ENCODE results near the gene PRDX2. TPM values are rescaled to one million over a fixed set of nuclear protein-coding genes. Genes with fewer than 3 reads are reported as not detected.
A peak's percentile ranks its signal among the peaks of the same experiment; 100 is the strongest.

PRDX2 gene
- polyA plus RNA-seq, 1 experiment = 187 TPM

- TF ChIP-seq CTCF (IDR thresholded peaks at IDR 0.05; ENCODE audit: low read depth, low read length) = no peak
- DNase-seq (ENCODE audit: low read depth, low spot score) = no peak
- Histone ChIP-seq H3K9me3 (ENCODE audit: control insufficient read depth, insufficient read depth, low read length) (peaks cover 13% of the 10 kb centered on the region), H3K27ac (ENCODE audit: low read depth, low read length) (no peak within 1 kb of the TSS), H3K27me3 (ENCODE audit: control insufficient read depth, insufficient read depth, low read length) (peaks cover 12% of the 10 kb centered on the region), H3K4me3 (ENCODE audit: low read depth, low read length) (no peak within 1 kb of the TSS)
- ChIA-PET CTCF (interaction anchor here (2.2 kb wide), 1 partner anchor 14 kb away, joined by 9 read pairs; no protein-coding TSS in a partner anchor), POLR2A (no interaction called here)
These were observed 50.0 kb downstream of the PRDX2 start, which contains the start of gene BEST2 for GRCh38 chr19:12751635-12752034. BEST2 (plus strand) TSS chr19:12751791; CDS start chr19:12752593, 802 bp downstream.

GRCh38 chr19:12750851-12751250 is 50.7 kb downstream of the PRDX2 start:
- CTCF ChIA-PET = interaction anchor here (2.2 kb wide), 1 partner anchor 9 kb away, joined by 11 read pairs; no protein-coding TSS in a partner anchor

GRCh38 chr19:12749938-12750521 is 51.6 kb downstream of the PRDX2 start:
- no peak overlapping the region for H3K4me3 ChIP-seq (ENCODE audit: low read depth, low read length)
- H3K27ac ChIP-seq (ENCODE audit: low read depth, low read length) = peak overlapping the region; percentile 11
- no peak for DNase-seq (ENCODE audit: low read depth, low spot score)
- peaks cover 12% of the 10 kb centered on the region for H3K27me3 ChIP-seq (ENCODE audit: control insufficient read depth, insufficient read depth, low read length)
- POLR2A ChIA-PET = no interaction called here
- TF ChIP-seq CTCF (IDR thresholded peaks at IDR 0.05; ENCODE audit: low read depth, low read length) = no peak
- H3K9me3 ChIP-seq (ENCODE audit: control insufficient read depth, insufficient read depth, low read length) = peaks cover 13% of the 10 kb centered on the region
- CTCF ChIA-PET = interaction anchor here (0.6 to 2.2 kb wide), 2 partner anchors 10 to 97 kb away, joined by 3 to 11 read pairs; no protein-coding TSS in a partner anchor

More at GRCh38 chr19:12750851-12751250, 50.7 kb downstream of the PRDX2 start:
- no peak overlapping the region for H3K27ac ChIP-seq (ENCODE audit: low read depth, low read length)
- POLR2A ChIA-PET = no interaction called here
- no peak for DNase-seq (ENCODE audit: low read depth, low spot score)
- H3K9me3 ChIP-seq (ENCODE audit: control insufficient read depth, insufficient read depth, low read length) = peaks cover 13% of the 10 kb centered on the region
- peaks cover 12% of the 10 kb centered on the region for H3K27me3 ChIP-seq (ENCODE audit: control insufficient read depth, insufficient read depth, low read length)
- no peak overlapping the region for H3K4me3 ChIP-seq (ENCODE audit: low read depth, low read length)
- TF ChIP-seq CTCF (IDR thresholded peaks at IDR 0.05; ENCODE audit: low read depth, low read length) = no peak

GRCh38 chr19:12748489-12748888 is 53.1 kb downstream of the PRDX2 start:
- Histone ChIP-seq H3K4me3 (ENCODE audit: low read depth, low read length) (no peak overlapping the region), H3K9me3 (ENCODE audit: control insufficient read depth, insufficient read depth, low read length) (peaks cover 13% of the 10 kb centered on the region), H3K27ac (ENCODE audit: low read depth, low read length) (no peak overlapping the region), H3K27me3 (ENCODE audit: control insufficient read depth, insufficient read depth, low read length) (peaks cover 12% of the 10 kb centered on the region)
- no peak for DNase-seq (ENCODE audit: low read depth, low spot score)
- ChIA-PET POLR2A (no interaction called here), CTCF (interaction anchor here (1.7 to 2.6 kb wide), 2 partner anchors 12 to 17 kb away, joined by 5 to 17 read pairs; no protein-coding TSS in a partner anchor)
- TF ChIP-seq CTCF (IDR thresholded peaks at IDR 0.05; ENCODE audit: low read depth, low read length) = no peak

Small RNA genes within 50 kb of the gene (small RNA-seq; reads per million reads assigned to genes)
- gene MIR5684 (ENCODE audit: insufficient read length, low read depth) = not detected

Other genes starting within 250 kb of the PRDX2 start
- 3.7 and 4.3 TPM in 2 replicates for gene ZNF490, start 191.0 kb downstream of the PRDX2 start, polyA plus RNA-seq (2011; rRNA removed)
- 13.1 and 15.8 TPM in 2 replicates for gene ZNF791, start 190.9 kb downstream of the PRDX2 start, polyA plus RNA-seq (2011; rRNA removed)
- gene MAN2B1, start 135.1 kb downstream of the PRDX2 start, polyA plus RNA-seq (2011; rRNA removed) = 30.9 and 39.5 TPM in 2 replicates
- gene WDR83, start 135.0 kb downstream of the PRDX2 start, polyA plus RNA-seq (2011; rRNA removed) = 5.3 and 6.5 TPM in 2 replicates
- 53.4 and 59.1 TPM in 2 replicates for gene DHPS, start 119.9 kb downstream of the PRDX2 start, polyA plus RNA-seq (2011; rRNA removed)
- gene GNG14, start 113.8 kb downstream of the PRDX2 start, polyA plus RNA-seq (2011; rRNA removed) = not detected in 2 replicates
- 4.8 and 7.2 TPM in 2 replicates for gene FBXW9, start 105.2 kb downstream of the PRDX2 start, polyA plus RNA-seq (2011; rRNA removed)
- gene TNPO2, start 77.9 kb downstream of the PRDX2 start, polyA plus RNA-seq (2011; rRNA removed) = 47.3 and 58.8 TPM in 2 replicates
- 147 and 161 TPM in 2 replicates for gene TRIR, start 67.1 kb downstream of the PRDX2 start, polyA plus RNA-seq (2011; rRNA removed)
- 114 and 129 TPM in 2 replicates for gene GET3, start 64.3 kb downstream of the PRDX2 start, polyA plus RNA-seq (2011; rRNA removed)
- not detected in 2 replicates for gene BEST2, start 50.0 kb downstream of the PRDX2 start, polyA plus RNA-seq (2011; rRNA removed)
- gene HOOK2, start 26.2 kb downstream of the PRDX2 start, polyA plus RNA-seq (2011; rRNA removed) = 5.5 and 6.4 TPM in 2 replicates
- gene JUNB, start 10.3 kb downstream of the PRDX2 start, polyA plus RNA-seq (2011; rRNA removed) = 24.1 and 44.3 TPM in 2 replicates
- gene THSD8, start 269 bp upstream of the PRDX2 start, polyA plus RNA-seq (2011; rRNA removed) = 1.6 and 2.4 TPM in 2 replicates
- 11.6 and 11.7 TPM in 2 replicates for gene RNASEH2A, start 4.8 kb upstream of the PRDX2 start, polyA plus RNA-seq (2011; rRNA removed)
- gene RTBDN, start 32.8 kb upstream of the PRDX2 start, polyA plus RNA-seq (2011; rRNA removed) = not detected in 2 replicates
- 0.47 and 0.52 TPM in 2 replicates for gene MAST1, start 36.7 kb upstream of the PRDX2 start, polyA plus RNA-seq (2011; rRNA removed)
- gene DNASE2, start 79.6 kb upstream of the PRDX2 start, polyA plus RNA-seq (2011; rRNA removed) = 28.9 and 39.5 TPM in 2 replicates
- gene KLF1, start 85.4 kb upstream of the PRDX2 start, polyA plus RNA-seq (2011; rRNA removed) = not detected in 2 replicates
- 11.4 and 14.0 TPM in 2 replicates for gene GCDH, start 89.4 kb upstream of the PRDX2 start, polyA plus RNA-seq (2011; rRNA removed)
- gene SYCE2, start 117.5 kb upstream of the PRDX2 start, polyA plus RNA-seq (2011; rRNA removed) = not detected in 2 replicates
- gene FARSA, start 131.9 kb upstream of the PRDX2 start, polyA plus RNA-seq (2011; rRNA removed) = 13.5 and 23.0 TPM in 2 replicates
- 1,597 and 1,650 TPM in 2 replicates for gene CALR, start 136.8 kb upstream of the PRDX2 start, polyA plus RNA-seq (2011; rRNA removed)
- gene RAD23A, start 144.1 kb upstream of the PRDX2 start, polyA plus RNA-seq (2011; rRNA removed) = 36.2 and 41.4 TPM in 2 replicates
- 31.6 and 35.1 TPM in 2 replicates for gene GADD45GIP1, start 155.4 kb upstream of the PRDX2 start, polyA plus RNA-seq (2011; rRNA removed)
- not detected in 2 replicates for gene DAND5, start 167.8 kb upstream of the PRDX2 start, polyA plus RNA-seq (2011; rRNA removed)
- gene NFIX, start 193.7 kb upstream of the PRDX2 start, polyA plus RNA-seq (2011; rRNA removed) = 15.1 and 22.3 TPM in 2 replicates

Measured in AG04450 (cell line).